Brain microvascular endothelial cell (primary cell): ENCODE results near the gene HOXB5.

Experiments used
- DNase-seq: peaks from one replicate; pipeline ENCODE4 v3.0.0-alpha.2; 2020
- H3K27ac ChIP-seq: fragments of 250-450 bp; sonication (Bioruptor Pico); 2 replicates; pipeline ENCODE4 v1.5.1; 2020; ENCODE audit warnings: mild to moderate bottlenecking, moderate library complexity
- H3K27me3 ChIP-seq: fragments of 250-450 bp; sonication (Bioruptor Pico); replicated peaks from 2 replicates; pipeline ENCODE4 v1.5.1; 2020; ENCODE audit warnings: mild to moderate bottlenecking
- H3K36me3 ChIP-seq: fragments of 250-450 bp; sonication (Bioruptor Pico); replicated peaks from 2 replicates; pipeline ENCODE4 v1.5.1; 2020; ENCODE audit warnings: mild to moderate bottlenecking
- H3K4me3 ChIP-seq: 2 replicates; pipeline ENCODE4 v1.5.1; 2011; ENCODE audit warnings: low read depth, mild to moderate bottlenecking, control low read depth, low read length, moderate library complexity
- CTCF ChIP-seq: IDR thresholded peaks from 2 replicates; pipeline ENCODE4 v1.5.1; 2011; ENCODE audit warnings: low read depth, mild to moderate bottlenecking, moderate library complexity, low read length, control low read depth, inconsistent platforms; ENCODE audit errors: missing control alignments
- in situ Hi-C: cut with HindIII; loops from 2 replicates; pipeline ENCODE4 v1.10.0; 2017; ENCODE audit warnings: low sequenced_read_pairs, low pct_ligation_motif_present

HOXB5 gene

GRCh38 chr17:48554412-48555257 lies 38.9 kb downstream of the HOXB5 start:
- TF ChIP-seq CTCF = no peak
- no peak for DNase-seq
- Histone ChIP-seq H3K27ac (no peak overlapping the region), H3K36me3 (no peaks in the 10 kb centered on the region), H3K27me3 (peaks cover 84% of the 10 kb centered on the region), H3K4me3 (peak overlapping the region; percentile 54)
- in situ Hi-C loops = no loop called here

- Histone ChIP-seq H3K4me3 (peak overlapping the region; percentile 54), H3K27ac (no peak overlapping the region), H3K36me3 (no peaks in the 10 kb centered on the region), H3K27me3 (peaks cover 84% of the 10 kb centered on the region)
- TF ChIP-seq CTCF = no peak
- DNase-seq = no peak
- in situ Hi-C loops = no loop called here
Measured at GRCh38 chr17:48553826-48554225, 39.8 kb downstream of the HOXB5 start.

GRCh38 chr17:48553190-48553547 lies 40.4 kb downstream of the HOXB5 start:
- no peaks in the 10 kb centered on the region for H3K36me3 ChIP-seq
- peak overlapping the region; percentile 9 for H3K4me3 ChIP-seq
- H3K27ac ChIP-seq = no peak overlapping the region
- no peak for DNase-seq
- in situ Hi-C loops = no loop called here
- TF ChIP-seq CTCF = no peak
- peaks cover 83% of the 10 kb centered on the region for H3K27me3 ChIP-seq

- Histone ChIP-seq H3K27me3 (peaks cover 83% of the 10 kb centered on the region), H3K36me3 (no peaks in the 10 kb centered on the region), H3K27ac (no peak overlapping the region), H3K4me3 (peak overlapping the region; percentile 9)
- in situ Hi-C loops = no loop called here
- no peak for DNase-seq
- no peak for TF ChIP-seq CTCF
Measured at GRCh38 chr17:48552466-48553189, 41.0 kb downstream of the HOXB5 start.

GRCh38 chr17:48551596-48552465 lies 41.7 kb downstream of the HOXB5 start:
- TF ChIP-seq CTCF = no peak
- Histone ChIP-seq H3K36me3 (no peaks in the 10 kb centered on the region), H3K27ac (no peak overlapping the region), H3K27me3 (peaks cover 83% of the 10 kb centered on the region), H3K4me3 (no peak overlapping the region)
- no peak for DNase-seq
- in situ Hi-C loops = no loop called here
